ENCODE results near the gene LSM4.

LSM4 gene

DNA sequence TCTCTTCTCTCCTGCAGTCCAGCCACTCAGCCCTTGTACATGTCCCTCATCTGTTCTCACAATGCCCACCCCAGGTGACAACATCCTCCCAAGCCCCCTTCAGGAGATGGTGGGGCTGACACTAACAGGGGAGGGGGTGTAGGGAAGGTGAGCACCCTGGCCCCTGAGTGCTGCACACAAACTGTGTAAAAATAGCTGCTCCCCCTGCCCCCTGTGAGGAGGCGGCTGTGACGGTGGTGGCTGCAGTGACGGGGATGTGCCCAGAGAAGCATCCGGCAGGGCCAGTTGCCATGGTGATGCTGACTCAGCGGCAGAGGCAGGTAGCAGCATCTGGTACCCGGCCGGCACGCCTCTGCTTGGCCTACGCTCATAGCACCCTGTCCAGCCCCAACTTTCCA lies 28.4 kb downstream of the LSM4 start:
- no peak overlapping the region for H3K27ac ChIP-seq (ENCODE audit: extremely low read depth, low read depth, low read length)
- CTCF ChIA-PET = interaction anchor here (2.8 kb wide), 1 partner anchor 16 kb away, joined by 22 read pairs; no protein-coding TSS in a partner anchor
- no peaks in the 10 kb centered on the region for H3K36me3 ChIP-seq (ENCODE audit: control insufficient read depth in 2 of 2, insufficient read depth in 1 of 2, low read length in 2 of 2)
- H3K4me1 ChIP-seq (ENCODE audit: control insufficient read depth, insufficient read depth, low read length) = peaks cover 2% of the 10 kb centered on the region; the same call in 1 of the 2 replicates
- POLR2A ChIA-PET = interaction anchor here (3.6 kb wide), 1 partner anchor 13 kb away, joined by 184 read pairs; the partner anchor contains the start of gene JUND
- no peaks in the 10 kb centered on the region for H3K9me3 ChIP-seq (ENCODE audit: control insufficient read depth, insufficient read depth, low read depth, low read length)
- TF ChIP-seq MYNN (tag by site-specific recombination; IDR thresholded peaks at IDR 0.05; ENCODE audit: borderline replicate concordance) (no peak), ZNF776 (tag by site-specific recombination; IDR thresholded peaks at IDR 0.05; ENCODE audit: borderline replicate concordance) (no peak), ZNF138 (tag by site-specific recombination; IDR thresholded peaks at IDR 0.05; ENCODE audit: borderline replicate concordance) (no peak), GLIS2 (tag by site-specific recombination; IDR thresholded peaks at IDR 0.05) (peak; percentile 24; the same call in 1 of the 2 replicates), SP7 (tag by site-specific recombination; IDR thresholded peaks at IDR 0.05) (no peak), ZNF600 (tag by site-specific recombination; IDR thresholded peaks at IDR 0.05) (no peak), ZNF10 (tag by site-specific recombination; IDR thresholded peaks at IDR 0.05) (peak; percentile 67), ZNF335 (tag by site-specific recombination; conservative IDR thresholded peaks at IDR 0.05) (no peak)
- TF ChIP-seq, protein P1, sequence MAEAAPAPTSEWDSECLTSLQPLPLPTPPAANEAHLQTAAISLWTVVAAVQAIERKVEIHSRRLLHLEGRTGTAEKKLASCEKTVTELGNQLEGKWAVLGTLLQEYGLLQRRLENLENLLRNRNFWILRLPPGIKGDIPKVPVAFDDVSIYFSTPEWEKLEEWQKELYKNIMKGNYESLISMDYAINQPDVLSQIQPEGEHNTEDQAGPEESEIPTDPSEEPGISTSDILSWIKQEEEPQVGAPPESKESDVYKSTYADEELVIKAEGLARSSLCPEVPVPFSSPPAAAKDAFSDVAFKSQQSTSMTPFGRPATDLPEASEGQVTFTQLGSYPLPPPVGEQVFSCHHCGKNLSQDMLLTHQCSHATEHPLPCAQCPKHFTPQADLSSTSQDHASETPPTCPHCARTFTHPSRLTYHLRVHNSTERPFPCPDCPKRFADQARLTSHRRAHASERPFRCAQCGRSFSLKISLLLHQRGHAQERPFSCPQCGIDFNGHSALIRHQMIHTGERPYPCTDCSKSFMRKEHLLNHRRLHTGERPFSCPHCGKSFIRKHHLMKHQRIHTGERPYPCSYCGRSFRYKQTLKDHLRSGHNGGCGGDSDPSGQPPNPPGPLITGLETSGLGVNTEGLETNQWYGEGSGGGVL (tag by site-specific recombination; IDR thresholded peaks at IDR 0.05) = no peak
- H3K4me3 ChIP-seq (ENCODE audit: low read depth, low read length) = no peak overlapping the region

DNA sequence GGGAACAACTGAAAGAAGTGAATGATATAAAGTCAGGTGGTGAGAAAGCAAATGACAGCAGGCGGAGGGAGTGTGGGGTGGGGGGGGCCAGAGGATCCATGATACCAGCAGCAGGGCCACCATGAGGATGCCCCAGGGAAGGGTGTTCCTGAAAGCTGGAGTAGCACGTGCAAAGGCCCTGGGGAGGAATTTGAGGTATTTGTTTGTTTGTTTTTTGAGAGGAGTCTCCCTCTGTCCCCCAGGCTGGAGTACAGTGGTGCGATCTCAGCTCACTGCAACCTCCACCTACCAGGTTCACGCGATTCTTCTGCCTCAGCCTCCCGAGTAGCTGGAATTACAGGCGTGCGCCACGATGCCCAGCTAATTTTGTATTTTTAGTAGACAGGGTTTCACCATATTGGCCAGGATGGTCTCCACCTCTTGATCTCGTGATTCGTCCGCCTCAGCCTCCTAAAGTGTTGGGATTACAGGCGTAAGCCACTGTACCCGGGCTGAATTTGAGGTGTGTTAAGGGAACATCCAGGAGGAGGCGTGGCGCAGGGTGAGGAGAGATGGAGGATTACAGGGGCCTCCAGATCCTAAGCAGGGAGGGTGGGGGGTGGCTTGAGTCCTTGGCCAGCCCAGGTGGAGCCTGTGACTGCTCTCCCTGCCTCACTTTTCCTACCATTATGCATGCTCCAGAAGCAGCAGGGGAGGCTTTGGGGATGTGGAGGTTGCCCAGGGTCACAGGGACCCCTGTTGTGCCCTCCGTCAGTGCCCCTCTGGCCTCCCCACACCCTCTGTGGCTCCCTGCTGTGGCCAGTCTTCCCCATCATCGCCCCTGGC lies 29.0 kb downstream of the LSM4 start:
- no peak overlapping the region for H3K4me3 ChIP-seq (ENCODE audit: low read depth, low read length)
- H3K36me3 ChIP-seq (ENCODE audit: control insufficient read depth in 2 of 2, insufficient read depth in 1 of 2, low read length in 2 of 2) = no peaks in the 10 kb centered on the region
- peaks cover 2% of the 10 kb centered on the region; the same call in 1 of the 2 replicates for H3K4me1 ChIP-seq (ENCODE audit: control insufficient read depth, insufficient read depth, low read length)
- CTCF ChIA-PET = interaction anchor here (0.6 to 2.8 kb wide), 3 partner anchors 15 to 95 kb away, joined by 3 to 22 read pairs (median 6); no protein-coding TSS in a partner anchor
- POLR2A ChIA-PET = interaction anchor here (1.3 to 3.6 kb wide), 5 partner anchors 11 to 35 kb away, joined by 5 to 184 read pairs (median 12); partner anchors contain the start of genes JUND and LSM4
- H3K27ac ChIP-seq (ENCODE audit: extremely low read depth, low read depth, low read length) = no peak overlapping the region
- no peaks in the 10 kb centered on the region for H3K9me3 ChIP-seq (ENCODE audit: control insufficient read depth, insufficient read depth, low read depth, low read length)
- TF ChIP-seq ZNF629 (tag by site-specific recombination; IDR thresholded peaks at IDR 0.05) (no peak), ZNF521 (tag by site-specific recombination; IDR thresholded peaks at IDR 0.05) (no peak), SALL2 (tag by site-specific recombination; IDR thresholded peaks at IDR 0.05; ENCODE audit: borderline replicate concordance) (no peak), ZNF223 (tag by site-specific recombination; IDR thresholded peaks at IDR 0.05) (no peak), FEZF1 (tag by site-specific recombination; IDR thresholded peaks at IDR 0.05) (no peak), TCF7L2 (IDR thresholded peaks at IDR 0.05; ENCODE audit: borderline replicate concordance, low read depth, low read length) (no peak), ZNF677 (tag by site-specific recombination; IDR thresholded peaks at IDR 0.05) (no peak), ZNF670 (tag by site-specific recombination; IDR thresholded peaks at IDR 0.05; ENCODE audit: low read depth) (no peak), ZNF626 (tag by site-specific recombination; IDR thresholded peaks at IDR 0.05) (no peak), KLF9 (tag by site-specific recombination; IDR thresholded peaks at IDR 0.05; ENCODE audit: low read depth) (no peak), YY2 (tag by site-specific recombination; IDR thresholded peaks at IDR 0.05) (no peak), ZNF311 (tag by site-specific recombination; IDR thresholded peaks at IDR 0.05; ENCODE audit: borderline replicate concordance) (no peak), ZNF623 (tag by site-specific recombination; IDR thresholded peaks at IDR 0.05) (peak; percentile 99)
- TF ChIP-seq, protein P2, sequence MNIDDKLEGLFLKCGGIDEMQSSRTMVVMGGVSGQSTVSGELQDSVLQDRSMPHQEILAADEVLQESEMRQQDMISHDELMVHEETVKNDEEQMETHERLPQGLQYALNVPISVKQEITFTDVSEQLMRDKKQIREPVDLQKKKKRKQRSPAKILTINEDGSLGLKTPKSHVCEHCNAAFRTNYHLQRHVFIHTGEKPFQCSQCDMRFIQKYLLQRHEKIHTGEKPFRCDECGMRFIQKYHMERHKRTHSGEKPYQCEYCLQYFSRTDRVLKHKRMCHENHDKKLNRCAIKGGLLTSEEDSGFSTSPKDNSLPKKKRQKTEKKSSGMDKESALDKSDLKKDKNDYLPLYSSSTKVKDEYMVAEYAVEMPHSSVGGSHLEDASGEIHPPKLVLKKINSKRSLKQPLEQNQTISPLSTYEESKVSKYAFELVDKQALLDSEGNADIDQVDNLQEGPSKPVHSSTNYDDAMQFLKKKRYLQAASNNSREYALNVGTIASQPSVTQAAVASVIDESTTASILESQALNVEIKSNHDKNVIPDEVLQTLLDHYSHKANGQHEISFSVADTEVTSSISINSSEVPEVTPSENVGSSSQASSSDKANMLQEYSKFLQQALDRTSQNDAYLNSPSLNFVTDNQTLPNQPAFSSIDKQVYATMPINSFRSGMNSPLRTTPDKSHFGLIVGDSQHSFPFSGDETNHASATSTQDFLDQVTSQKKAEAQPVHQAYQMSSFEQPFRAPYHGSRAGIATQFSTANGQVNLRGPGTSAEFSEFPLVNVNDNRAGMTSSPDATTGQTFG (tag by site-specific recombination; IDR thresholded peaks at IDR 0.05; ENCODE audit: borderline replicate concordance) = no peak
- TF ChIP-seq, protein P3, sequence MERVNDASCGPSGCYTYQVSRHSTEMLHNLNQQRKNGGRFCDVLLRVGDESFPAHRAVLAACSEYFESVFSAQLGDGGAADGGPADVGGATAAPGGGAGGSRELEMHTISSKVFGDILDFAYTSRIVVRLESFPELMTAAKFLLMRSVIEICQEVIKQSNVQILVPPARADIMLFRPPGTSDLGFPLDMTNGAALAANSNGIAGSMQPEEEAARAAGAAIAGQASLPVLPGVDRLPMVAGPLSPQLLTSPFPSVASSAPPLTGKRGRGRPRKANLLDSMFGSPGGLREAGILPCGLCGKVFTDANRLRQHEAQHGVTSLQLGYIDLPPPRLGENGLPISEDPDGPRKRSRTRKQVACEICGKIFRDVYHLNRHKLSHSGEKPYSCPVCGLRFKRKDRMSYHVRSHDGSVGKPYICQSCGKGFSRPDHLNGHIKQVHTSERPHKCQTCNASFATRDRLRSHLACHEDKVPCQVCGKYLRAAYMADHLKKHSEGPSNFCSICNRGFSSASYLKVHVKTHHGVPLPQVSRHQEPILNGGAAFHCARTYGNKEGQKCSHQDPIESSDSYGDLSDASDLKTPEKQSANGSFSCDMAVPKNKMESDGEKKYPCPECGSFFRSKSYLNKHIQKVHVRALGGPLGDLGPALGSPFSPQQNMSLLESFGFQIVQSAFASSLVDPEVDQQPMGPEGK (tag by site-specific recombination; IDR thresholded peaks at IDR 0.05) = no peak
- TF ChIP-seq, protein P4, sequence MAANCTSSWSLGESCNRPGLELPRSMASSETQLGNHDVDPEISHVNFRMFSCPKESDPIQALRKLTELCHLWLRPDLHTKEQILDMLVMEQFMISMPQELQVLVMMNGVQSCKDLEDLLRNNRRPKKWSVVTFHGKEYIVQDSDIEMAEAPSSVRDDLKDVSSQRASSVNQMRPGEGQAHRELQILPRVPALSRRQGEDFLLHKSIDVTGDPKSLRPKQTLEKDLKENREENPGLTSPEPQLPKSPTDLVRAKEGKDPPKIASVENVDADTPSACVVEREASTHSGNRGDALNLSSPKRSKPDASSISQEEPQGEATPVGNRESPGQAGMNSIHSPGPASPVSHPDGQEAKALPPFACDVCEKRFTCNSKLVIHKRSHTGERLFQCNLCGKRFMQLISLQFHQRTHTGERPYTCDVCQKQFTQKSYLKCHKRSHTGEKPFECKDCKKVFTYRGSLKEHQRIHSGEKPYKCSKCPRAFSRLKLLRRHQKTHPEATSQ (tag by site-specific recombination; IDR thresholded peaks at IDR 0.05) = no peak
